Measurements from ENCODE around the gene TMEM51. TPM values are rescaled to one million over a fixed set of nuclear protein-coding genes. Genes with fewer than 3 reads are reported as not detected.

The TMEM51 gene
- total RNA-seq, 1 donor from 2014 or later = 4.1 TPM

GRCh38 chr1:15157524-15158399, 4.2 kb downstream of the TMEM51 start:
- Histone ChIP-seq H3K27me3 (ENCODE audit: low read depth) (no peaks in the 10 kb centered on the region), H3K4me3 (no peak overlapping the region), H3K27ac (replicated peaks) (peak overlapping the region; percentile 61), H3K9me3 (replicated peaks) (no peaks in the 10 kb centered on the region), H3K4me1 (peaks cover 65% of the 10 kb centered on the region), H3K36me3 (no peaks in the 10 kb centered on the region)
- DNase-seq = no peak
- TF ChIP-seq CTCF (IDR thresholded peaks at IDR 0.05; ENCODE audit: borderline replicate concordance) = no peak
- intact Hi-C loops (cut with micrococcal nuclease) = loop anchor here (10.0 kb wide), 1 partner anchor 117 kb away; no protein-coding TSS in a partner anchor

GRCh38 chr1:15158506-15159165, 5.1 kb downstream of the TMEM51 start:
- H3K4me3 ChIP-seq = peak overlapping the region; percentile 32
- no peak for TF ChIP-seq CTCF (IDR thresholded peaks at IDR 0.05; ENCODE audit: borderline replicate concordance)
- peaks cover 58% of the 10 kb centered on the region for H3K4me1 ChIP-seq
- no peak for DNase-seq
- intact Hi-C loops (cut with micrococcal nuclease) = loop anchor here (10.0 kb wide), 1 partner anchor 116 kb away; no protein-coding TSS in a partner anchor
- H3K27me3 ChIP-seq (ENCODE audit: low read depth) = no peaks in the 10 kb centered on the region
- H3K36me3 ChIP-seq = no peaks in the 10 kb centered on the region
- H3K27ac ChIP-seq (replicated peaks) = peak overlapping the region; percentile 61
- H3K9me3 ChIP-seq (replicated peaks) = no peaks in the 10 kb centered on the region

- intact Hi-C loops (cut with micrococcal nuclease) = loop anchor here (10.0 kb wide), 1 partner anchor 116 kb away; no protein-coding TSS in a partner anchor
- Histone ChIP-seq H3K4me3 (peak overlapping the region; percentile 32), H3K27me3 (ENCODE audit: low read depth) (no peaks in the 10 kb centered on the region), H3K9me3 (replicated peaks) (no peaks in the 10 kb centered on the region), H3K27ac (replicated peaks) (peak overlapping the region; percentile 61), H3K36me3 (no peaks in the 10 kb centered on the region), H3K4me1 (peaks cover 52% of the 10 kb centered on the region)
- TF ChIP-seq CTCF (IDR thresholded peaks at IDR 0.05; ENCODE audit: borderline replicate concordance) = no peak
- DNase-seq = no peak
Measured at GRCh38 chr1:15159166-15159555, 5.6 kb downstream of the TMEM51 start.

GRCh38 chr1:15160626-15161025, 7.1 kb downstream of the TMEM51 start:
- intact Hi-C loops (cut with micrococcal nuclease) = no loop called here
- no peak for TF ChIP-seq CTCF (IDR thresholded peaks at IDR 0.05; ENCODE audit: borderline replicate concordance)
- H3K9me3 ChIP-seq (replicated peaks) = no peaks in the 10 kb centered on the region
- peaks cover 38% of the 10 kb centered on the region for H3K4me1 ChIP-seq
- no peak for DNase-seq
- H3K27me3 ChIP-seq (ENCODE audit: low read depth) = no peaks in the 10 kb centered on the region
- H3K36me3 ChIP-seq = no peaks in the 10 kb centered on the region
- H3K4me3 ChIP-seq = no peak overlapping the region
- no peak overlapping the region for H3K27ac ChIP-seq (replicated peaks)

GRCh38 chr1:15167386-15167785, 13.8 kb downstream of the TMEM51 start:
- H3K4me1 ChIP-seq = peaks cover 8% of the 10 kb centered on the region
- H3K4me3 ChIP-seq = no peak overlapping the region
- intact Hi-C loops (cut with micrococcal nuclease) = no loop called here
- no peak for DNase-seq
- no peak for TF ChIP-seq CTCF (IDR thresholded peaks at IDR 0.05; ENCODE audit: borderline replicate concordance)
- H3K27me3 ChIP-seq (ENCODE audit: low read depth) = no peaks in the 10 kb centered on the region
- no peak overlapping the region for H3K27ac ChIP-seq (replicated peaks)
- H3K36me3 ChIP-seq = no peaks in the 10 kb centered on the region
- no peaks in the 10 kb centered on the region for H3K9me3 ChIP-seq (replicated peaks)
